DOHH2 (cell line): Measurements from ENCODE around the gene KCNK6.

ENCODE experiments used
- CTCF ChIP-seq: fragments of 200-600 bp; sonication (generic); IDR thresholded peaks from one replicate; pipeline ENCODE4 v1.5.1; 2014; ENCODE audit warnings: antibody characterized with exemption, mild to moderate bottlenecking, low read depth, low read length; ENCODE audit not compliant: poor library complexity, severe bottlenecking
- EZH2phosphoT487 ChIP-seq: fragments of 200-600 bp; sonication (generic); IDR thresholded peaks from 2 replicates; pipeline ENCODE4 v1.6.1; 2017; ENCODE audit warnings: borderline replicate concordance, mild to moderate bottlenecking, antibody characterized with exemption, low read length, moderate library complexity, mixed read lengths

GRCh38 chr19:38287604-38288003 is 32.0 kb upstream of the KCNK6 start:
- TF ChIP-seq CTCF: no peak
- TF ChIP-seq EZH2phosphoT487: no peak
